Endothelial cell of umbilical vein (primary cell): ENCODE measurements around the gene SLC26A8. TPM values are rescaled to one million over a fixed set of nuclear protein-coding genes. Genes with fewer than 3 reads are reported as not detected.

Source experiments
- BruUV-seq: library from RNA; stranded (reverse); fragments of 400-500 nt; replicated peaks from 2 replicates; lab custom pipeline; 2021; lab: Mats Ljungman, UMichigan
- CTCF ChIA-PET: fragments of 300-600, 350-600 bp; sonication (Branson Sonifier 250); formaldehyde crosslinking; loops from one replicate; lab custom pipeline; 2021; ENCODE audit warnings: antibody characterized with exemption, inconsistent platforms; lab: Charles Lee
- POLR2A ChIA-PET: fragments of 300-600, 350-600 bp; sonication (Branson Sonifier 250); formaldehyde crosslinking; loops from one replicate; lab custom pipeline; 2021; ENCODE audit warnings: antibody characterized with exemption, inconsistent platforms; lab: Charles Lee
- DNase-seq: peaks from one replicate; pipeline ENCODE4 v3.0.0-alpha.2; 2011; ENCODE audit warnings: low read depth, low spot score
- FAIRE-seq: peaks from 2 replicates; lab custom pipeline; 2011; peaks lifted over from hg19 to GRCh38; lab: Jason Lieb, UNC
- H2AFZ ChIP-seq: 2 replicates; pipeline ENCODE4 v1.6.0; 2012; ENCODE audit warnings: low read depth, low read length, control low read depth, inconsistent platforms
- H3K27ac ChIP-seq: 2 replicates; pipeline ENCODE4 v1.5.1; 2011; ENCODE audit warnings: low read depth, mild to moderate bottlenecking, control low read depth, low read length, moderate library complexity; ENCODE audit not compliant: insufficient read depth
- H3K27me3 ChIP-seq, 2 experiments: 2 replicates each; pipeline versions ENCODE4 v1.6.0 to v1.6.1; 2011; ENCODE audit warnings: low read length in 2 of 2, mixed read lengths in 1 of 2; ENCODE audit not compliant: control insufficient read depth in 2 of 2, insufficient read depth in 2 of 2
- H3K36me3 ChIP-seq, 2 experiments: 2 replicates in 1 of 2; 3 replicates in 1 of 2; pipeline ENCODE4 v1.5.1; 2011; ENCODE audit warnings: low read length in 2 of 2, mild to moderate bottlenecking in 1 of 2, moderate library complexity in 1 of 2; ENCODE audit not compliant: control insufficient read depth in 2 of 2, insufficient read depth in 2 of 2; ENCODE audit errors: extremely low read depth in 1 of 2
- H3K4me1 ChIP-seq: 3 replicates; pipeline ENCODE4 v1.5.1; 2011; ENCODE audit warnings: mild to moderate bottlenecking, low read length; ENCODE audit not compliant: control insufficient read depth, insufficient read depth; ENCODE audit errors: extremely low read depth
- H3K4me2 ChIP-seq: 2 replicates; pipeline ENCODE4 v1.6.1; 2011; ENCODE audit warnings: low read length, control low read depth, mixed read lengths; ENCODE audit not compliant: insufficient read depth
- H3K4me3 ChIP-seq, 3 experiments: fragments of 200-600 bp in 1 of 3; sonication (generic), shearing (Covaris generic) in 1 of 3; replicated peaks in 1 of 3; 2 replicates each; pipeline ENCODE4 v1.5.1; 2011 to 2016; ENCODE audit warnings: control low read depth in 3 of 3, low read length in 3 of 3, mild to moderate bottlenecking in 2 of 3, inconsistent platforms in 1 of 3, low read depth in 1 of 3, moderate library complexity in 1 of 3; ENCODE audit not compliant: insufficient read depth in 1 of 3
- H3K79me2 ChIP-seq: 2 replicates; pipeline ENCODE4 v1.6.0; 2012; ENCODE audit warnings: low read length, inconsistent platforms; ENCODE audit not compliant: control insufficient read depth, insufficient read depth
- H3K9ac ChIP-seq: replicated peaks from 2 replicates; pipeline ENCODE3; 2011; ENCODE audit warnings: low read length, control low read depth; ENCODE audit not compliant: insufficient read depth; ENCODE audit errors: extremely low read depth
- H3K9me1 ChIP-seq: replicated peaks from 3 replicates; pipeline ENCODE4 v1.6.0; 2011; ENCODE audit warnings: mild to moderate bottlenecking, low read length; ENCODE audit not compliant: control insufficient read depth, insufficient read depth; ENCODE audit errors: extremely low read depth
- H3K9me3 ChIP-seq: replicated peaks from 2 replicates; pipeline ENCODE4 v1.5.1; 2012; ENCODE audit warnings: low read length, inconsistent platforms; ENCODE audit not compliant: control insufficient read depth, insufficient read depth
- H4K20me1 ChIP-seq: replicated peaks from 2 replicates; pipeline ENCODE3; 2011; ENCODE audit warnings: mild to moderate bottlenecking, low read length; ENCODE audit not compliant: control insufficient read depth, insufficient read depth; ENCODE audit errors: extremely low read depth
- CTCF ChIP-seq, 2 donors: IDR thresholded peaks; 1 replicate in 1 of 2; 2 replicates in 1 of 2; pipeline ENCODE4 v1.5.1; 2011; ENCODE audit warnings: low read length in 2 of 2, mild to moderate bottlenecking in 2 of 2, moderate library complexity in 2 of 2, control low read depth in 1 of 2, inconsistent platforms in 1 of 2, low read depth in 1 of 2; ENCODE audit not compliant: insufficient read depth in 1 of 2; ENCODE audit errors: extremely low read depth in 1 of 2
- EZH2 ChIP-seq: IDR thresholded peaks from 2 replicates; pipeline ENCODE4 v1.6.1; 2012; ENCODE audit warnings: borderline replicate concordance, low read depth, mild to moderate bottlenecking, moderate library complexity, low read length, inconsistent platforms; ENCODE audit not compliant: severe bottlenecking
- FOS ChIP-seq: IDR thresholded peaks from 2 replicates; pipeline ENCODE4 v1.6.1; 2011; ENCODE audit warnings: mild to moderate bottlenecking, low read length, moderate library complexity, borderline replicate concordance; ENCODE audit not compliant: insufficient read depth
- GATA2 ChIP-seq: IDR thresholded peaks from 2 replicates; pipeline ENCODE4 v1.7.0; 2011; ENCODE audit warnings: low read depth, mild to moderate bottlenecking, moderate library complexity, mixed read lengths, low read length; ENCODE audit not compliant: insufficient read length, insufficient read depth
- JUN ChIP-seq: IDR thresholded peaks from 2 replicates; pipeline ENCODE4 v1.6.1; 2011; ENCODE audit warnings: borderline replicate concordance, low read depth; ENCODE audit not compliant: insufficient read length, insufficient read depth
- MAX ChIP-seq: IDR thresholded peaks from 2 replicates; pipeline ENCODE4 v1.6.1; 2011; ENCODE audit not compliant: insufficient read depth, insufficient read length
- MYC ChIP-seq: IDR thresholded peaks from one replicate; pipeline ENCODE4 v1.6.1; 2011; ENCODE audit warnings: mild to moderate bottlenecking, low read depth, low read length
- POLR2A ChIP-seq: IDR thresholded peaks from 2 replicates; pipeline ENCODE4 v1.6.1; 2012; ENCODE audit warnings: low read depth, mild to moderate bottlenecking, control low read depth, low read length
- POLR2AphosphoS5 ChIP-seq: IDR thresholded peaks from 2 replicates; pipeline ENCODE4 v1.6.1; 2012; ENCODE audit warnings: low read depth, mild to moderate bottlenecking, control low read depth, low read length, moderate library complexity; ENCODE audit not compliant: insufficient read depth
- dilution Hi-C: fragments of 300-500 bp; cut with MboI; formaldehyde crosslinking; loops from one replicate; pipeline ENCODE4 v1.15.0; 2019; ENCODE audit warnings: low sequenced_read_pairs; ENCODE audit not compliant: extremely low pct_ligation_motif_present
- intact Hi-C: fragments of 100-400 bp; cut with micrococcal nuclease; formaldehyde crosslinking; loops from one replicate; pipeline ENCODE4 v1.10.0; 2022
- polyA plus RNA-seq, 4 experiments: library from polyadenylated mRNA; depleted of rRNA in 3 of 4; stranded (reverse) in 3 of 4; unstranded in 1 of 4; fragments of >200 nt; gene quantifications; 2 replicates each; pipeline versions ENCODE4 v1.2.1 to v1.2.3, GENCODE V29; 2011 to 2012; ENCODE audit warnings: missing spikeins in 1 of 4
- total RNA-seq: library from RNA; stranded (reverse); gene quantifications from 2 replicates; pipeline ENCODE4 v1.2.3, GENCODE V29; 2021

The SLC26A8 gene
- total and polyA plus RNA-seq, 2 donors (not counting 3 experiments of a cell fraction or from before 2014, with no cell fraction given): 0.01 TPM; not detected in 1

- Histone ChIP-seq H3K27ac (no peak overlapping the region), H4K20me1 (no peaks in the 10 kb centered on the region), H3K27me3 (no peaks in the 10 kb centered on the region), H3K79me2 (peaks cover 80% of the 10 kb centered on the region), H3K4me3 (no peak overlapping the region), H3K4me2 (no peak overlapping the region), H3K9me3 (no peaks in the 10 kb centered on the region), H2AFZ (no peak overlapping the region), H3K36me3 (no peaks in the 10 kb centered on the region), H3K9ac (no peak overlapping the region), H3K4me1 (no peaks in the 10 kb centered on the region), H3K9me1 (no peaks in the 10 kb centered on the region)
- BruUV-seq: no TSS peak
- no peak for FAIRE-seq
- intact Hi-C loops: no loop called here
- no peak for TF ChIP-seq MAX
- TF ChIP-seq POLR2A: no peak
- TF ChIP-seq FOS: no peak
- TF ChIP-seq GATA2: no peak
- ChIA-PET CTCF (no interaction called here), POLR2A (no interaction called here)
- no peak for DNase-seq
- dilution Hi-C loops: no loop called here
Measured at GRCh38 chr6:35895560-35895959, 128.9 kb downstream of the SLC26A8 start.

GRCh38 chr6:35894776-35895175, 129.7 kb downstream of the SLC26A8 start:
- FAIRE-seq (no peak), DNase-seq (no peak)
- intact Hi-C loops (no loop called here), dilution Hi-C loops (no loop called here)
- Histone ChIP-seq H3K36me3 (peaks cover 0 to 3% of the 10 kb centered on the region in 2 experiments), H3K79me2 (peaks cover 74% of the 10 kb centered on the region), H3K27me3 (no peaks in the 10 kb centered on the region), H4K20me1 (no peaks in the 10 kb centered on the region), H3K9me3 (no peaks in the 10 kb centered on the region), H3K4me2 (no peak overlapping the region), H3K4me1 (no peaks in the 10 kb centered on the region), H2AFZ (no peak overlapping the region), H3K9ac (no peak overlapping the region), H3K27ac (no peak overlapping the region), H3K9me1 (no peaks in the 10 kb centered on the region), H3K4me3 (no peak overlapping the region)
- ChIA-PET CTCF (no interaction called here), POLR2A (no interaction called here)
- BruUV-seq: no TSS peak
- TF ChIP-seq POLR2A (no peak), MAX (no peak), GATA2 (no peak), FOS (no peak), JUN (no peak), CTCF (IDR thresholded peaks at IDR 0.05; ENCODE audit: extremely low read depth in 1 of 2, insufficient read depth in 1 of 2, low read depth in 1 of 2, low read length in 2 of 2) (no peak), POLR2AphosphoS5 (no peak), MYC (no peak), EZH2 (no peak)
